Central memory CD8-positive, alpha-beta T cell (primary cell): ENCODE measurements around the gene DDX10.

Experiments
- ATAC-seq: fragments of 150-1000 bp; cut with Tn5 transposase; replicated peaks from 2 replicates; pipeline ENCODE4 v1.10.0; 2022; ENCODE audit warnings: mild to moderate bottlenecking, moderate FRiP score, moderate number of reproducible peaks; ENCODE audit not compliant: poor library complexity, severe bottlenecking; ENCODE audit errors: extremely low read depth
- DNase-seq, 2 donors: peaks; one replicate each; pipeline ENCODE4 v3.0.0; 2021; ENCODE audit warnings: low spot score in 2 of 2
- H3K27ac Mint-ChIP-seq: one replicate; pipeline ENCODE4 v1.8.0; 2022; ENCODE audit warnings: low read depth, mild to moderate bottlenecking, moderate library complexity, mixed read lengths
- H3K27me3 Mint-ChIP-seq: one replicate; pipeline ENCODE4 v1.8.0; 2022; ENCODE audit warnings: mixed read lengths
- H3K36me3 Mint-ChIP-seq: one replicate; pipeline ENCODE4 v1.8.0; 2022; ENCODE audit warnings: mild to moderate bottlenecking, moderate library complexity, mixed read lengths; ENCODE audit not compliant: insufficient read depth
- H3K4me1 Mint-ChIP-seq: one replicate; pipeline ENCODE4 v1.8.0; 2022; ENCODE audit warnings: mixed read lengths
- H3K4me3 Mint-ChIP-seq: one replicate; pipeline ENCODE4 v1.8.0; 2022; ENCODE audit warnings: mild to moderate bottlenecking, moderate library complexity, mixed read lengths
- H3K9me3 Mint-ChIP-seq: one replicate; pipeline ENCODE4 v1.8.0; 2022; ENCODE audit warnings: mixed read lengths

DDX10 gene

GRCh38 chr11:108835624-108836023, 170.8 kb downstream of the DDX10 start:
- no peaks in the 10 kb centered on the region for H3K36me3 Mint-ChIP-seq
- peaks cover 17% of the 10 kb centered on the region for H3K4me1 Mint-ChIP-seq
- H3K27me3 Mint-ChIP-seq: no peaks in the 10 kb centered on the region
- H3K4me3 Mint-ChIP-seq: no peak overlapping the region
- DNase-seq (no peak), ATAC-seq (no peak)
- H3K9me3 Mint-ChIP-seq: no peaks in the 10 kb centered on the region
- no peak overlapping the region for H3K27ac Mint-ChIP-seq

- peaks cover 17% of the 10 kb centered on the region for H3K4me1 Mint-ChIP-seq
- no peaks in the 10 kb centered on the region for H3K36me3 Mint-ChIP-seq
- H3K4me3 Mint-ChIP-seq: no peak overlapping the region
- H3K27me3 Mint-ChIP-seq: no peaks in the 10 kb centered on the region
- no peak overlapping the region for H3K27ac Mint-ChIP-seq
- no peak for DNase-seq
- no peak for ATAC-seq
- H3K9me3 Mint-ChIP-seq: no peaks in the 10 kb centered on the region
Measured at GRCh38 chr11:108836541-108836940, 171.7 kb downstream of the DDX10 start.

- H3K36me3 Mint-ChIP-seq: no peaks in the 10 kb centered on the region
- no peak overlapping the region for H3K4me3 Mint-ChIP-seq
- H3K4me1 Mint-ChIP-seq: peaks cover 17% of the 10 kb centered on the region
- no peaks in the 10 kb centered on the region for H3K9me3 Mint-ChIP-seq
- H3K27ac Mint-ChIP-seq: no peak overlapping the region
- no peak for DNase-seq
- ATAC-seq: no peak
- H3K27me3 Mint-ChIP-seq: no peaks in the 10 kb centered on the region
Measured at GRCh38 chr11:108838102-108838791, 173.4 kb downstream of the DDX10 start.

GRCh38 chr11:108838792-108839105, 173.9 kb downstream of the DDX10 start:
- Mint-ChIP-seq H3K9me3 (no peaks in the 10 kb centered on the region), H3K4me3 (no peak overlapping the region), H3K36me3 (no peaks in the 10 kb centered on the region), H3K27ac (no peak overlapping the region), H3K27me3 (no peaks in the 10 kb centered on the region), H3K4me1 (peaks cover 12% of the 10 kb centered on the region)
- ATAC-seq (no peak), DNase-seq (no peak)

GRCh38 chr11:108846009-108846408, 181.1 kb downstream of the DDX10 start:
- no peak overlapping the region for H3K27ac Mint-ChIP-seq
- H3K4me3 Mint-ChIP-seq: no peak overlapping the region
- no peaks in the 10 kb centered on the region for H3K4me1 Mint-ChIP-seq
- no peak for ATAC-seq
- no peaks in the 10 kb centered on the region for H3K27me3 Mint-ChIP-seq
- DNase-seq: no peak
- peaks cover 4% of the 10 kb centered on the region for H3K36me3 Mint-ChIP-seq
- H3K9me3 Mint-ChIP-seq: no peaks in the 10 kb centered on the region

- ATAC-seq (no peak), DNase-seq (no peak)
- Mint-ChIP-seq H3K4me3 (no peak overlapping the region), H3K4me1 (no peaks in the 10 kb centered on the region), H3K27ac (no peak overlapping the region), H3K27me3 (no peaks in the 10 kb centered on the region), H3K36me3 (peaks cover 4% of the 10 kb centered on the region), H3K9me3 (no peaks in the 10 kb centered on the region)
Measured at GRCh38 chr11:108847298-108847990, 182.6 kb downstream of the DDX10 start.

GRCh38 chr11:108851781-108852180, 186.9 kb downstream of the DDX10 start:
- Mint-ChIP-seq H3K27me3 (no peaks in the 10 kb centered on the region), H3K4me3 (no peak overlapping the region), H3K36me3 (peaks cover 6% of the 10 kb centered on the region), H3K27ac (no peak overlapping the region), H3K9me3 (no peaks in the 10 kb centered on the region), H3K4me1 (peaks cover 18% of the 10 kb centered on the region)
- ATAC-seq (no peak), DNase-seq (no peak)

GRCh38 chr11:108852701-108853100, 187.8 kb downstream of the DDX10 start:
- Mint-ChIP-seq H3K27ac (no peak overlapping the region), H3K27me3 (no peaks in the 10 kb centered on the region), H3K4me1 (peaks cover 18% of the 10 kb centered on the region), H3K4me3 (no peak overlapping the region), H3K36me3 (peaks cover 6% of the 10 kb centered on the region), H3K9me3 (no peaks in the 10 kb centered on the region)
- DNase-seq (no peak), ATAC-seq (no peak)

- DNase-seq (no peak), ATAC-seq (no peak)
- Mint-ChIP-seq H3K9me3 (no peaks in the 10 kb centered on the region), H3K27ac (peak overlapping the region; percentile 89), H3K4me1 (peaks cover 18% of the 10 kb centered on the region), H3K4me3 (peak overlapping the region; percentile 76), H3K36me3 (peaks cover 6% of the 10 kb centered on the region), H3K27me3 (no peaks in the 10 kb centered on the region)
Measured at GRCh38 chr11:108853151-108853550, 188.3 kb downstream of the DDX10 start.

- H3K4me3 Mint-ChIP-seq: peak overlapping the region; percentile 76
- ATAC-seq: peak; percentile 31
Measured at GRCh38 chr11:108853864-108854263, 189.0 kb downstream of the DDX10 start.

GRCh38 chr11:108854346-108854745, 189.5 kb downstream of the DDX10 start:
- DNase-seq (no peak), ATAC-seq (peak; percentile 73)
- Mint-ChIP-seq H3K4me3 (peak overlapping the region; percentile 76), H3K27me3 (no peaks in the 10 kb centered on the region), H3K36me3 (peaks cover 6% of the 10 kb centered on the region), H3K4me1 (peaks cover 18% of the 10 kb centered on the region), H3K27ac (peak overlapping the region; percentile 89), H3K9me3 (no peaks in the 10 kb centered on the region)

More at GRCh38 chr11:108853864-108854263, 189.0 kb downstream of the DDX10 start:
- Mint-ChIP-seq H3K36me3 (peaks cover 6% of the 10 kb centered on the region), H3K9me3 (no peaks in the 10 kb centered on the region), H3K4me1 (peaks cover 18% of the 10 kb centered on the region), H3K27me3 (no peaks in the 10 kb centered on the region), H3K27ac (peak overlapping the region; percentile 89)
- DNase-seq: no peak

GRCh38 chr11:108857382-108857781, 192.5 kb downstream of the DDX10 start:
- ATAC-seq (no peak), DNase-seq (no peak)
- H3K27me3 Mint-ChIP-seq: no peaks in the 10 kb centered on the region
- H3K4me3 Mint-ChIP-seq: no peak overlapping the region
- H3K27ac Mint-ChIP-seq: no peak overlapping the region
- peaks cover 18% of the 10 kb centered on the region for H3K4me1 Mint-ChIP-seq
- no peaks in the 10 kb centered on the region for H3K9me3 Mint-ChIP-seq
- H3K36me3 Mint-ChIP-seq: peaks cover 6% of the 10 kb centered on the region

- H3K4me1 Mint-ChIP-seq: peaks cover 14% of the 10 kb centered on the region
- H3K9me3 Mint-ChIP-seq: no peaks in the 10 kb centered on the region
- no peak overlapping the region for H3K4me3 Mint-ChIP-seq
- no peak overlapping the region for H3K27ac Mint-ChIP-seq
- no peaks in the 10 kb centered on the region for H3K27me3 Mint-ChIP-seq
- ATAC-seq: no peak
- peaks cover 3% of the 10 kb centered on the region for H3K36me3 Mint-ChIP-seq
- DNase-seq: no peak
Measured at GRCh38 chr11:108858622-108859021, 193.8 kb downstream of the DDX10 start.
